OCI-LY7 (cell line): ENCODE measurements around the gene DDX54. TPM values are rescaled to one million over a fixed set of nuclear protein-coding genes. Genes with fewer than 3 reads are reported as not detected.

Source experiments
- BruUV-seq: library from RNA; stranded (reverse); fragments of 400-500 nt; replicated peaks from 2 replicates; lab custom pipeline; 2021; lab: Mats Ljungman, UMichigan
- CTCF ChIA-PET: fragments of 300-600 bp; sonication (Branson Sonifier 250); formaldehyde crosslinking; loops from one replicate; lab custom pipeline; 2022; ENCODE audit warnings: antibody characterized with exemption; ENCODE audit not compliant: unreplicated experiment; lab: Charles Lee
- POLR2A ChIA-PET: fragments of 300-600 bp; sonication (Branson Sonifier 250); formaldehyde crosslinking; loops from one replicate; lab custom pipeline; 2022; ENCODE audit warnings: antibody characterized with exemption; lab: Charles Lee
- DNase-seq: peaks from one replicate; pipeline ENCODE4 v3.0.0-alpha.2; 2015; ENCODE audit warnings: low spot score
- H2AFZ ChIP-seq: fragments of 200-600 bp; sonication (generic), shearing (Covaris generic); 2 replicates; pipeline ENCODE4 v1.6.1; 2014; ENCODE audit warnings: mild to moderate bottlenecking, antibody characterized with exemption, low read length, moderate library complexity
- H3K27ac ChIP-seq: fragments of 200-600 bp; sonication (generic); 2 replicates; pipeline ENCODE4 v1.5.1; 2014; ENCODE audit warnings: mixed run types, low read depth, mild to moderate bottlenecking, moderate library complexity, low read length, inconsistent platforms; ENCODE audit not compliant: poor library complexity, severe bottlenecking
- H3K36me3 ChIP-seq: fragments of 200-600 bp; sonication (generic); 2 replicates; pipeline ENCODE4 v1.6.1; 2014; ENCODE audit warnings: mild to moderate bottlenecking, antibody characterized with exemption, low read length, moderate library complexity, mixed read lengths; ENCODE audit not compliant: insufficient read depth
- H3K4me1 ChIP-seq: fragments of 200-600 bp; sonication (generic); 2 replicates; pipeline ENCODE4 v1.5.1; 2014; ENCODE audit warnings: mild to moderate bottlenecking, low read length; ENCODE audit not compliant: insufficient read depth, poor library complexity, severe bottlenecking
- H3K4me2 ChIP-seq: fragments of 200-600 bp; sonication (generic); 2 replicates; pipeline ENCODE4 v1.6.1; 2014; ENCODE audit warnings: mild to moderate bottlenecking, low read length
- H3K4me3 ChIP-seq: fragments of 200-600 bp; sonication (generic); 2 replicates; pipeline ENCODE4 v1.5.1; 2014; ENCODE audit warnings: mild to moderate bottlenecking, low read depth, low read length; ENCODE audit not compliant: poor library complexity, severe bottlenecking
- H3K79me2 ChIP-seq: fragments of 200-600 bp; sonication (generic); 2 replicates; pipeline ENCODE4 v1.6.1; 2016; ENCODE audit warnings: low read depth, mild to moderate bottlenecking, low read length, moderate library complexity, mixed read lengths; ENCODE audit not compliant: insufficient read depth
- H3K9me2 ChIP-seq: fragments of 200-600 bp; sonication (generic); 2 replicates; pipeline ENCODE4 v1.6.1; 2016; ENCODE audit warnings: mild to moderate bottlenecking, low read length, mixed read lengths; ENCODE audit not compliant: insufficient read depth
- H3K9me3 ChIP-seq: fragments of 200-600 bp; sonication (generic); 2 replicates; pipeline ENCODE4 v1.6.1; 2014; ENCODE audit warnings: mild to moderate bottlenecking, mixed run types, low read length, mixed read lengths
- H4K20me1 ChIP-seq: fragments of 200-600 bp; sonication (generic); 2 replicates; pipeline ENCODE4 v1.6.1; 2014; ENCODE audit warnings: mild to moderate bottlenecking, antibody characterized with exemption, low read length, moderate library complexity, mixed read lengths; ENCODE audit not compliant: insufficient read depth
- CTCF ChIP-seq: fragments of 200-600 bp; sonication (generic); conservative IDR thresholded peaks from 2 replicates; pipeline ENCODE4 v1.5.1; 2014; ENCODE audit warnings: mild to moderate bottlenecking, antibody characterized with exemption, low read length, moderate library complexity, mixed read lengths
- EZH2phosphoT487 ChIP-seq: fragments of 200-600 bp; sonication (generic); IDR thresholded peaks from 2 replicates; pipeline ENCODE4 v1.6.1; 2018; ENCODE audit warnings: low read depth, borderline replicate concordance, mild to moderate bottlenecking, mixed run types, antibody characterized with exemption, low read length, moderate library complexity, mixed read lengths
- intact Hi-C: fragments of 100-400 bp; cut with micrococcal nuclease; formaldehyde crosslinking; loops from one replicate; pipeline ENCODE4 v1.10.0; 2022; ENCODE audit not compliant: unreplicated experiment
- total RNA-seq, 2 experiments: library from RNA; depleted of rRNA in 1 of 2; stranded (reverse); fragments of >200 nt in 1 of 2; shearing (Covaris generic) in 1 of 2; gene quantifications; 2 replicates each; pipeline ENCODE4 v1.2.3, GENCODE V29; 2014 to 2022

DDX54 gene
- total RNA-seq, 2 experiments from 2014 or later, result 87.2 to 145 TPM

GRCh38 chr12:113172185-113172584 is 13.1 kb downstream of the DDX54 start:
- Histone ChIP-seq H2AFZ (no peak overlapping the region), H3K4me2 (peak overlapping the region; percentile 62), H3K36me3 (peaks cover 91% of the 10 kb centered on the region), H3K27ac (peak overlapping the region; percentile 98), H3K4me1 (peaks cover 46% of the 10 kb centered on the region), H4K20me1 (no peaks in the 10 kb centered on the region), H3K79me2 (peaks cover 23% of the 10 kb centered on the region), H3K9me2 (no peaks in the 10 kb centered on the region), H3K9me3 (no peaks in the 10 kb centered on the region), H3K4me3 (peak overlapping the region; percentile 38)
- intact Hi-C loops, result loop anchor here (2.0 to 5.0 kb wide), 2 partner anchors 37 to 195 kb away; partner anchors contain the start of genes OAS2 and RASAL1
- POLR2A ChIA-PET, result interaction anchor here (0.6 to 4.5 kb wide), 20 partner anchors 10 to 265 kb away, joined by 3 to 46 read pairs (median 4); partner anchors contain the start of genes DDX54, OAS2 and RITA1
- TF ChIP-seq EZH2phosphoT487 (no peak), CTCF (no peak)
- no peak for DNase-seq
- CTCF ChIA-PET, result interaction anchor here (1.6 to 2.1 kb wide), 2 partner anchors 10 to 39 kb away, joined by 7 to 10 read pairs; no protein-coding TSS in a partner anchor
- BruUV-seq, result no TSS peak

GRCh38 chr12:113171543-113171942 is 13.7 kb downstream of the DDX54 start:
- TF ChIP-seq CTCF, result no peak
- no peak for TF ChIP-seq EZH2phosphoT487
- Histone ChIP-seq H4K20me1 (no peaks in the 10 kb centered on the region), H3K36me3 (peaks cover 91% of the 10 kb centered on the region), H3K9me2 (no peaks in the 10 kb centered on the region), H3K4me1 (peaks cover 46% of the 10 kb centered on the region), H3K79me2 (peaks cover 23% of the 10 kb centered on the region), H3K9me3 (no peaks in the 10 kb centered on the region), H2AFZ (no peak overlapping the region), H3K27ac (peak overlapping the region; percentile 98), H3K4me3 (no peak overlapping the region), H3K4me2 (peak overlapping the region; percentile 62)
- no TSS peak for BruUV-seq
- DNase-seq, result no peak
- intact Hi-C loops, result loop anchor here (5.0 kb wide), 1 partner anchor 194 kb away; the partner anchor contains the start of gene OAS2
- ChIA-PET POLR2A (interaction anchor here (0.6 to 4.5 kb wide), 19 partner anchors 10 to 193 kb away, joined by 3 to 46 read pairs (median 4); partner anchors contain the start of gene OAS2), CTCF (interaction anchor here (0.5 to 1.5 kb wide), 3 partner anchors 10 to 128 kb away, joined by 3 to 6 read pairs (median 3); no protein-coding TSS in a partner anchor)

- intact Hi-C loops, result loop anchor here (5.0 kb wide), 1 partner anchor 194 kb away; the partner anchor contains the start of gene OAS2
- Histone ChIP-seq H4K20me1 (no peaks in the 10 kb centered on the region), H3K9me2 (no peaks in the 10 kb centered on the region), H3K4me2 (peak overlapping the region; percentile 62; the same call in 1 of the 2 replicates), H3K79me2 (peaks cover 23% of the 10 kb centered on the region), H2AFZ (no peak overlapping the region), H3K27ac (peak overlapping the region; percentile 98), H3K9me3 (no peaks in the 10 kb centered on the region), H3K4me1 (peaks cover 46% of the 10 kb centered on the region), H3K4me3 (no peak overlapping the region), H3K36me3 (peaks cover 91% of the 10 kb centered on the region)
- no peak for TF ChIP-seq EZH2phosphoT487
- no peak for TF ChIP-seq CTCF
- BruUV-seq, result no TSS peak
- ChIA-PET CTCF (interaction anchor here (0.5 to 1.5 kb wide), 3 partner anchors 10 to 127 kb away, joined by 3 to 6 read pairs (median 3); no protein-coding TSS in a partner anchor), POLR2A (interaction anchor here (0.7 to 4.5 kb wide), 13 partner anchors 9 to 187 kb away, joined by 3 to 46 read pairs (median 3); no protein-coding TSS in a partner anchor)
- no peak for DNase-seq
Measured at GRCh38 chr12:113170926-113171325, 14.4 kb downstream of the DDX54 start.
